ENCODE results near the gene ELL3.

ELL3 gene

GRCh38 chr15:43723151-43723550 is 53.6 kb downstream of the ELL3 start:
- DNase-seq (ENCODE audit: low read depth in 3 of 3): no peak
